Bronchial epithelial cell (primary cell): ENCODE results near the gene GFRA3. TPM values are rescaled to one million over a fixed set of nuclear protein-coding genes. Genes with fewer than 3 reads are reported as not detected.
"Not testable (repeated sequence)": the region's sequence is repeated elsewhere in the genome, so short reads cannot be mapped to it uniquely, and the experiment has no call there.

ENCODE experiments used
- DNase-seq: peaks from one replicate; pipeline ENCODE4 v3.0.0-alpha.2; 2010; ENCODE audit warnings: low read depth
- FAIRE-seq: peaks from 2 replicates; lab custom pipeline; 2011; peaks lifted over from hg19 to GRCh38; lab: Jason Lieb, UNC
- H3K27me3 ChIP-seq: 2 replicates; pipeline ENCODE4 v1.5.1; 2011; ENCODE audit warnings: low read length; ENCODE audit not compliant: control insufficient read depth, insufficient read depth
- H3K36me3 ChIP-seq: 2 replicates; pipeline ENCODE4 v1.5.1; 2011; ENCODE audit warnings: low read length; ENCODE audit not compliant: control insufficient read depth, insufficient read depth
- H3K4me3 ChIP-seq: 2 replicates; pipeline ENCODE4 v1.5.1; 2011; ENCODE audit warnings: mild to moderate bottlenecking, low read depth, low read length, control low read depth
- CTCF ChIP-seq: IDR thresholded peaks from 2 replicates; pipeline ENCODE4 v1.5.1; 2011; ENCODE audit warnings: mild to moderate bottlenecking, moderate library complexity, low read length, control low read depth, inconsistent platforms; ENCODE audit not compliant: insufficient read depth, severe bottlenecking
- total RNA-seq: library from RNA; depleted of rRNA; stranded (reverse); fragments of >200 nt; gene quantifications from 2 replicates; pipeline ENCODE4 v1.2.1, GENCODE V29; 2014

The GFRA3 gene
- not detected in 2 replicates for total RNA-seq

DNA sequence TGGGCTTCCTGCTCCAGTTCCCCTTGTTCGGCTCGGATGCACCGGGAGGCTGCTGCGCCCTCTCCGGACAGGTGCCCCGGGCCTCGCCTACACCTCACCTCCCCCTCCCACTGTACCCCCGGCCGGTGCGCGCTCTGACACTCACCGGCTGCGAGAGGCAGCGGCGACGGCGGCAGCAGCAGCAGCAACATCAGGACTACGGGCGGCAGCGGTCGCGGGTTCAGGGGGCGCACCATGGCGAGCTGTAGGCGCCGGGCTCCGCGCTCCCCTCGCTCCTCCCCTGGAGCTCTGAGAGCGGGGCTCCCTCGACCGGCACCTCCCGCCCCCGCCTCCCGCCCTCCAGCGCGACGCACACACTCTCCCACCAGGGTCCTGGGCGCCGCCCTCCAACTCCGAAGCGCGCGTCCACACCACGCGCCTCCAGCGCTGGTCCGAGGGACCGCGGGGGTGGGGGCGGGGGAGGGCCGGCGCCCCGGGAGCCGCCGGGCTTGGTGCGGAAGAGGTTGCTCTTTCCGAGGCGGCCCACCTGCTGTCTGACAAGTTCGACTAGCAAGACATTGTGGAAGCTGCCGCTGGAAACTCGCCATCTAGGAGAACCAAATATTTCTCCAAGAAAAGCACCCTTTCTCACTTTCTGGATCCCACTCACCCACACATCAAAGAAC lies at the start of gene GFRA3:
Gene GFRA3 (minus strand): TSS at position 433 of the 665 bp plus-strand sequence. CDS start 197 bp downstream, at position 236.
- H3K36me3 ChIP-seq: no peaks in the 10 kb centered on the region
- no peak for FAIRE-seq
- no peak for DNase-seq
- no peak for TF ChIP-seq CTCF
- H3K27me3 ChIP-seq: peaks cover 2% of the 10 kb centered on the region
- peak within 1 kb of the TSS; percentile 20 for H3K4me3 ChIP-seq

DNA sequence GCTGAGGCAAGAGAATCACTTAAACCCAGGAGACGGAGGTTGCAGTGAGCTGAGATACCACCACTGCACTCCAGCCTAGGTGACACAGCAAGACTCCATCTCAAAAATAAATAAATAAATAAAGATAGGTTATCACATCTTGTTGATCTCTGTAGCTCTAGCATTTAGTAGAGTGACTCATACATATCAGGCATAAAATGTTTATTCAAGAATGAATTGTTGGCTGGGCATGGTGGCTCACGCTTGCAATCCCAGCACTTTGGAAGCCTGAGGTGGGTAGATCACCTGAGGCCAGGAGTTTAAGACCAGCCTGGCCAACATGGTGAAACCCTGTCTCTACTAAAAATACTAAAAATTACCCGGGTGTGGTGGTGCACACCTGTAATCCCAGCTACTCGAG lies 43.8 kb upstream of the GFRA3 start:
- not testable (repeated sequence) for H3K27me3 ChIP-seq, FAIRE-seq, H3K36me3 ChIP-seq, H3K4me3 ChIP-seq
- peak; percentile 26 for DNase-seq

GRCh38 chr5:138316355-138316754 lies 41.9 kb upstream of the GFRA3 start:
- Histone ChIP-seq H3K27me3 (no peaks in the 10 kb centered on the region), H3K36me3 (no peaks in the 10 kb centered on the region), H3K4me3 (no peak overlapping the region)
- no peak for FAIRE-seq
- no peak for DNase-seq
- no peak for TF ChIP-seq CTCF

DNA sequence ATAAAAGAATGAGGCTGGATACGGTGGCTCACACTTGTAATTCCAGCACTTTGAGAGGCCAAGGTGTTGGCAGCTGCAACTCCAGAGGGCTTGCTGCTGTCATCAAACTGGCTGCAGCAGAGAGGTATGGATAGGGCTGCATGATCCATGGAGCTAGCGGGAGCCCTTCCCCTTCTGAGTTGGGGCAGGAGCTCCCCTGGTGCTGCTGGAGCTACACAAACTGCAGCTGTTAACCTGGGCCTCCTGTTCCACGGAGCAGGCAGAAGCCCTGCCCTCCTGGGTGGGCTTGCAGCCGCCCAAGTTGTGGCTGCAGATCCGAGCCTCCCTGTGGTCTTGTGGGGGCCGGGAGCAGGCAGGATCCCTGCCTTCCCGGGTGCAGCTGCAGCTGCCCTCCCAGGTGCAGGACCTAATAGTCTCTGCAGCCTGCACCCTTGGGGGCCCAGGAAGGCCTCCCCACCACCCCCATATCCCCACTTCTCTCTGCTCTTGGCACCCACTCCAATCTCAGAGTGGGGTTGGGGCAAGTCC lies 41.4 kb upstream of the GFRA3 start:
- no peak for TF ChIP-seq CTCF
- no peak for FAIRE-seq
- Histone ChIP-seq H3K36me3 (no peaks in the 10 kb centered on the region), H3K27me3 (no peaks in the 10 kb centered on the region), H3K4me3 (no peak overlapping the region)
- no peak for DNase-seq

DNA sequence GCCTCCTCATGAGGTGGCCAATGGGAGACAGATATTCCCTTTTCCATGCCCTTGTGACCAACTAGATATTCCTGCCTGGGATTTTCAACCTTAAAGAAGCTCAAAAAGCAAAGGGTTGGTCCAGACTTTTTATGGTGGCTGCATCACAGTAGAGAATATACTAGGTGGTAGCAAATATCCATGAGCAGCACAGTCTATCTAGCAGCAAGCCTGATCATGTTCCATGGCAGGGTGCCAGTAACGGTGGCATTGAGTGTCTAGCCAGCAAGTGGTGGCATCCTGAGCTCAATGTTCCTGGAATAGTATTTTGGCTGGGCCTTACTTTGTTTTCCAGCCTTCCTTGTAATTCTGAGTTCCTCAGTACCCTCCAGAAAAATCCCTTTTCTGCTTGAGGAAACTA lies 31.4 kb upstream of the GFRA3 start:
- FAIRE-seq: peak; percentile 7

GRCh38 chr5:138303372-138303771 lies 29.0 kb upstream of the GFRA3 start:
- FAIRE-seq (no peak), DNase-seq (peak; percentile 23)
- Histone ChIP-seq H3K36me3 (no peaks in the 10 kb centered on the region), H3K4me3 (no peak overlapping the region), H3K27me3 (no peaks in the 10 kb centered on the region)
- no peak for TF ChIP-seq CTCF

More for the DNA sequence above, 31.4 kb upstream of the GFRA3 start:
- peak; percentile 67 for DNase-seq
- no peaks in the 10 kb centered on the region for H3K36me3 ChIP-seq
- no peaks in the 10 kb centered on the region for H3K27me3 ChIP-seq
- no peak overlapping the region for H3K4me3 ChIP-seq
- TF ChIP-seq CTCF: no peak
